NCI-H1105 treated with DMSO at 0.1 percent for 48 hours (cell line): ENCODE data around the gene NCOA3.
"Not testable (repeated sequence)": the region's sequence is repeated elsewhere in the genome, so short reads cannot be mapped to it uniquely, and the experiment has no call there.

ENCODE experiments used
- DNase-seq: peaks from one replicate; lab custom pipeline; 2025; lab: John Stamatoyannopoulos, UW

The NCOA3 gene

DNA sequence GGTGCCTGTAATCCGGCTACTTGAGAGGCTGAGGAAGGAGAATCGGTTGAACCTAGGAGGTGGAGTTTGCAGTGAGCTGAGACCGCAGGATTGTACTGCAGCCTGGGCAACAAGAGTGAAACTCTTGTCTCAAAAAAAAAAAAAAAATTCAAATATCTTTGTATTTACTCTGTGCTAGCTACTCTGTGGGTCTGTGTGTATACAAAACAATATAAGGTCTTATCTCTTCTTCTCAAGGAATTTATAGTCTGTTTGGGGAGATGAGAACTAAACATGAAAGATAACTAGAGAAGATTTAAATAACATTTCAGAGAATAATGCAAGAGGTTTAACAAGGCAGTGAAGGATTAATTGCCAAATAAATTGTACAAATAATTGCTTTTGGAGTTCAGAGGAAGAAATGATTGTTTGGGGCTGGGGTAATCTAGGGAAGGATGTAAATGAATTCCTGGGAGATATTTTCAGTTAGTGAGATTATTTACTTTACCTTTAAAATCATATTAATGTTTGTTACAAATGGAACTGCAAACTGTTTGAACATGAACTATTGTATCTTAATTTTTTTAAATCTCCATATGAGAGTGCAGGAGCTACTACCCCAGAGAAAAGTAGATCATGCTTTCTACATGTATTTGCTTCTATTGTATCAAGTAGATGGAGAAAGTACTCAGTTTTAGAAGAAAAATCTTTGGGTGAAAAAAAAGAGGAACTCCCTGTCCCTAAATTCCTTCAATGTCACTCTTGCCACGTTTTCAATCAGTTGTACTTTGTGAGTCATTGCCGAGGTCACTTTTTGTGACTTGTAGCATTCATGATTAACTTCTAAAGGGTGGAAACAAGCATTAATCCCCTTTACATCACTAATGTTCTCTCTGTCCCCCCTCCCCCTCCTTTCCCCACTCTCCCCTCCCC lies 39.0 kb downstream of the NCOA3 start:
- no peak for DNase-seq

DNA sequence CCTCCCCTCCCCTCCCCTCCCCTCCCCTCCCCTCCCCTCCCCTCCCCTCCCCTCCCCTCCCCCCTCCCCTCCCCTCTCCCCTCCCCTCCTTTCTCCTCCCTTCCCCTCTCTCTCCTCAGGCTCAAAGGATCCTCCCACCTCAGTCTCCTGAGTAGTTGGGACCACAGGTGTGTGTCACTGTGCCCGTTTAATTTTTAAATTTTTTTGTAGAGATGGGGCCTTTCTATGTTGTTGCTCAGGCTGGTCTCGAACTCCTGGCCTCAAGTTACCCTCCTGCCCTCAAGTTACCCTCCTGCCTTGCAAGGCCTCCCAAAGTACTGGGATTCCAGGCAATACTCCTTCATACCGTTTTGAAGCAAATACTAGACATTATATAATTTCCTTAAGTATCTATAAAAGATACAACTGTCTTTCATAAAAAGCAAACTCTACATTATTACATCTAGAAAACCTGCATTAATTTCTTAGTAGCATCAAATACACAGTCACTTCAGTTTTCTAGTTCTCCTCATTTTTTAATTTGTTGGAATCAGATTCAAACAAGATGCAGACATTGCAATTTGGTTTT lies 39.8 kb downstream of the NCOA3 start:
- no peak for DNase-seq

DNA sequence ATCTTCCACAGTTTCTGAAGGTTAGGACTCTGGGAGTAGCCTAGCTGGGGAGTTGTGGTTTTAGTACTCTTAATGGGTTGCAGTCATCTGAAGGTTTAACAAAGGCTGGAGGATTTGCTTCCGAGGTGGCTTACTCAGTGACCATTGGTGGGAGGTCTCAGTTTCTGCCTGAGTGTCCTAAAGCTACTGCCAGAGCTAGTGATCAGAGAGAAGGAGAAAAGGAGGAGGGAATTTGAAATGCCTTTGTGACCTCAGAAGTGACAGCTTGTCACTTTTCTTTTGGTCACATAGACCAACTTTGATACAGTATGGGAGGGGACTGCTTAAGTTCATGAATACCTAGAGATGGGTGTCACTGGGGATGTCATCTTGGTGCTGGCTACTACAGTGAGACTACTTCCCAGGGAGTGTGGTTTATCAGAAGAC lies 41.3 kb downstream of the NCOA3 start:
- no peak for DNase-seq

DNA sequence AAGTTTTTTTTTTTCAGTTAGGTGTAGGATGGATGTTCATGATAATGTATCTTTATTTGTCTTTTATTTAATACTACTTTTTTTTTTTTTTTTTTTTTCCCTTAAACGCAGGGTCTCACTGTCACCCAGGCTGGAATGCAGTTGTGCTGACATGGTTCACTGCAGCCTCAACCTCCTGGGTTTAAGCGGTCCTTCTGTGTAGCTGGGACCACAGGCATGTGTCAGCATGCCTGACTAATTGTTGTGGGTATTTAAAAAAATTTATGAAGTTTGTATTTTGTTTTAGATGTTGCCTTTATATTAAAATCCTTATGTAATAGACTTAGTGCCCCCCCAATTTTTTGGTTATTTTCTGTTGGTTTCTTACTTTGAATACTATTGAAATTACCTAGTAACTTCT lies 42.6 kb downstream of the NCOA3 start:
- peak; percentile 11 for DNase-seq

DNA sequence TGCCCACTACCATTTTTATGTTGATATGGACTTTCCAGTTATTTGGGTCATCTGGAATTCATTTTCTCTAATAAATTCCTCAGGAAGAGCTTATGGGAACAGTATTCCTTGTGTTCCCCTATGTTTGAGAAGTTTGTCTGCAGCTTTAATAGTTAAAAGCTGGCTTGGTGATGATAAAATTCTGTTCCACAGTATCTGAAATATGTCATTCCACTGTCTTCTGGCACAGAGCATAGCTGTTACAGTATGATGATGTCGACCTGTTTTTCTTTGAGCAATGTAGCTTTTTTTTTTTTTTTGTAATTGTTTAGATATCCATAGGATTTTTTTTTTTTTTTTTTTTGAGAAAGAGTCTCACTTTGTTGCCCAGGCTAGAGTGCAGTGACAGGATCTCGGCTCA lies 43.2 kb downstream of the NCOA3 start:
- DNase-seq = no peak

DNA sequence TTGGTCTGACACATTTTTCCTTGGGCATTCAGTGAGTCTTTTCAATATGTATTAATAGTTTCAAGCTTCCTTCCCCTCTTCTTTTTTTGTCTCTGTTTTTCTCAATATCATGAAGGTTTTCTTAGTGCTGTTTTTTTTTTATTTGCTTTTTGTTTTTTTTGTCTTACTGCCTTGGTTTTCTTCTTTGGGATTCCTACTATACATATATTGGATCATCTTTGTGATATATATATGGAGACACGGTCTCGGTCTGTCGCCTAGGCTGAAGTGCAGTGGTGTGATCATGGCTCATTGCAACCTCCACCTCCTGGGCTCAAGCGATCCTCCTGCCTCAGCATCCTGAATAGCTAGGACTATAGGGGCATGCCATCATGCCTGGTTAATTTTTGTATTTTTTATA lies 43.8 kb downstream of the NCOA3 start:
- no peak for DNase-seq

DNA sequence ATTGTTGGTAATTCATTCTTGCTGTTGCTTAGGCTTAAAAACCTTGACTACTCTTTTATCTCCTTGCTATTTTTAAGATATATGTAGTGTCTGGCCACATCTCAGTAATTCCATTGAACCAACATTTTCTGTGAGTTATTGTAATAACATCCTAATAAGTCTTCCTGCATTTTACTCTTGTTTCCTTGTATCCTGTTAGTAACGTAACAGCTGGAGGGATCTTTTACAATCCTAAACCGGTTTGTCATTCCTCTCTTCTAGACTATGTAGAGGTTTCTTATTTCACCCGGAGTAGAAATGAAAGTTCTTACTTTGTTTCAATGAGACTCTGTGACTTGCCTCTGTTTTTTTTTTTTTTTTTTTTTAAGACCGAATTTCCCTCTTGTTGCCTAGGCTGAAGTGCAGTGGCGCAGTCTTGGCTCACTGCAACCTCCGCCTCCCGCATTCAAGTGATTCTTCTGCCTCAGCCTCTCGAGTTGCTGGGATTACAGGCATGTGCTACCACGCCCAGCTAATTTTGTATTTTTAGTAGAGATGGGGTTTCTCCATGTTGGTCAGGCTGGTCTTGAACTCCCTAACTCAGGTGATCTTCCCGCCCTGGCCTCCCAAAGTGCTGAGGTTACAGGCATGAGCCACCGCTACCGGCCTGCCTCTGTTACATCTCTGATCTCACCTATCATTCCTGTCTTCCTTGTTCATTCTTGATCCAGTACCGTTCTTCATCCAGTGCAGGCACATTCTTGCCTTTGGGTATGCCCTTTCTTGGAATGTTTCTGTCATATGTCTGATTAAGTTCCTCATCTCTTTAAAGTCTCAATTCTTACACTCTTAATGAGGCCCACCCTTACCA lies 44.7 kb downstream of the NCOA3 start:
- no peak for DNase-seq

DNA sequence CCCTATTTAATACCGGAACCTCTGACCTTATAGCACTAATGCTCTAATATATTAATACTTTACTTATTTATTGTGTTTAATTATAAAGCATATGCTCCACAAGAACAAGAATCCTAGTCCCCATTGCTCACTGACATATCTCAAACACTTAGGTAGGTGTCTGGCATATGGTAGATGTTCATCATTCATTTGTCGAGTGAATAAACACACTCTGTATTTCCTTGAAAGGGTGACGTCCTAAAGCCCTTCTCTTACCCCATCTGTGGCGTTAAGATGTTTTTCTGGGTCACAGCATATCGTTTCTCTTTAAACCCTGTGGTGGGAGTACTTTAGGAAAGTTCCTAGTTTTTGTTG lies 45.3 kb downstream of the NCOA3 start:
- DNase-seq = no peak

DNA sequence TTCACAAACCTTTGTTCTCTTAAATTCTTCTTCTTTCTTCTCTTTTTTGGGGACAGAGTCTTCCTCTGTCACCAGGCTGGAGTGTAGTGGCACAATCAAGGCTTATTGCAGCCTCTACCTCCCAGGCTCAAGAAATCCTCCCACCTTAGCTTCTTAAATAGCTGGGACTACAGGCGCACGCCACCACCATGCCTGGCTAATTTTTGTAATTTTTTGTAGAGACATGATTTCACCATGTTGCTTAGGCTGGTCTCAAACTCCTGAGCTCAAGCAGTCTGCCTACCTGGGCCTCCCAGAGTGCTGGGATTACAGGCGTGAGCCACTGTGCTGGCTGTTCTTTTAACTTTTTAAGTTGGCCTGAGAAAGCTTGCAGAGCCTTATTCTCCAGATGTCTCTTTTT lies 48.0 kb downstream of the NCOA3 start:
- no peak for DNase-seq

DNA sequence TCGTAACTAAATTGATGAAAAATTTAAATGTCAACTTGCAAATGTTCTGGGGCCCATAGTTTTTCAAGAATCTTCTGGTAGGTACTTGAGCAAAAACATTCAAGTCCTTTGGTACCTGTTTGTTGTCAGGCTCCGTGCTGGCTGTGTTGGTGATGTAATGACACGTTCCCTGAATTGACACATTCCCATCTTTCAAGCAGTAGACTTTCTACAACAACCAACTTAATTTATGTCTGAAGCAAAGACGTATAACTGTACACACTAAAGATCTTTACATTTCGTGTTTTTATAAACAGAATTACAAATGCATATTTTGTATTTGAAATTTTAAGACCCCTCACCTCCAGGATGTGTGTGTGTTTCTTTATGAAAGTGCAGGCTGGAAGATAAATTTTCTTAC lies 49.5 kb downstream of the NCOA3 start:
- DNase-seq = peak; percentile 18

DNA sequence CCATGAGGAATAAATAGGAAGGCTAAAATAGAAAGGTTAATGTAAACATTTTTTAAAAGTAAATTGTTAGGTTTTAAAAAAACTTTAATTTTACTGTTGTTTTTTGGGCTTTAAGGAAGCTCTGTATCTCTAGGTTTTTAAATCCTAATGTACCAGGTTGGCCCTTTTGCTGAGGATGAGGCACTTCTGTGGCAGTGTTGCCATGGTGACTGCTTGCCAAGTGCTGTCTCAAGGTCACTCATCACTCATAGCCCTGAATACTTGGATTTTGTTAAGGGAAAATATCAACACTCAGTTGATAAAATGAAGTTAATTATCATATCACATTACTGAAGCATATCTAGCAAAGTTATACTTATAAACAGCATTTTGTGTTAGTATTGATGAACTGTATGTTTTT lies 50.2 kb downstream of the NCOA3 start:
- peak; percentile 75 for DNase-seq

DNA sequence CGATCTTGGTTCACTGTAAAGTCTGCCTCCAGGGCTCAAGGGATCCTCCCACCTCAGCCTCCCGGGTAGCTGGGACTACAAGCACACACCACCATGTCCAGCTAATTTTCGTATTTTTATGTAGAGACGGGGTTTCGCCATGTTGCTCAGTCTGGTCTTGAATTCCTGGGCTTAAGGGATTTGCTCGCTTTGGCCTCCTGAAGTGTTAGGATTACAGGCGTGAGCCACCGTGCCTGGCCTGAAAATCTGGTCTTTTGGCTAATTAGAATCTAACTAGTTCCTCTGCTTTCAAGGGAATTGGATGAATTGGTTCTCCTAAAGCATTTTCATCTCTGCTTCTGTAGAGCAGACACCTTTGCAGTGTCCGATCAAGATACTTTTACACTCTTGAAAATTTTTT lies 51.3 kb downstream of the NCOA3 start:
- no peak for DNase-seq

DNA sequence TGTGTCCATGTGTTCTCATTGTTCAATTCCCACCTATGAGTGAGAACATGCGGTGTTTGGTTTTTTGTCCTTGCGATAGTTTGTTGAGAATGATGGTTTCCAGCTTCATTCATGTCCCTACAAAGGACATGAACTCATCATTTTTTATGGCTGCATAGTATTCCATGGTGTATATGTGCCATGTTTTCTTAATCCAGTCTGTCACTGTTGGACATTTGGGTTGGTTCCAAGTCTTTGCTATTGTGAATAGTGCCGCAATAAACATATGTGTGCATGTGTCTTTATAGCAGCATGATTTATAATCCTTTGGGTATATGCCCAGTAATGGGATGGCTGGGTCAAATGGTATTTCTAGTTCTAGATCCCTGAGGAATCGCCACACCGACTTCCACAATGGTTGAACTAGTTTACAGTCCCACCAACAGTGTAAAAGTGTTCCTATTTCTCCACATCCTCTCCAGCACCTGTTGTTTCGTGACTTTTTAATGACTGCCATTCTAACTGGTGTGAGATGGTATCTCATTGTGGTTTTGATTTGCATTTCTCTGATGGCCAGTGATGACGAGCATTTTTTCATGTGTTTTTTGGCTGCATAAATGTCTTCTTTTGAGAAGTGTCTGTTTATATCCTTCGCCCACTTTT lies 52.0 kb downstream of the NCOA3 start:
- not testable (repeated sequence) for DNase-seq

DNA sequence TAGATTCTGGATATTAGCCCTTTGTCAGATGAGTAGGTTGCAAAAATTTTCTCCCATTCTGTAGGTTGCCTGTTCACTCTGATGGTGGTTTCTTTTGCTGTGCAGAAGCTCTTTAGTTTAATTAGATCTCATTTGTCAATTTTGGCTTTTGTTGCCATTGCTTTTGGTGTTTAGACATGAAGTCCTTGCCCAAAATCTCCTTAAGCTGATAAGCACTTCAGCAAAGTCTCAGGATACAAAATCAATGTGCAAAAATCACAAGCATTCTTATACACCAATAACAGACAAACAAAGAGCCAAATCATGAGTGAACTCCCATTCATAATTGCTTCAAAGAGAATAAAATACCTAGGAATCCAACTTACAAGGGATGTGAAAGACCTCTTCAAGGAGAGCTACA lies 52.6 kb downstream of the NCOA3 start:
- DNase-seq = not testable (repeated sequence)

DNA sequence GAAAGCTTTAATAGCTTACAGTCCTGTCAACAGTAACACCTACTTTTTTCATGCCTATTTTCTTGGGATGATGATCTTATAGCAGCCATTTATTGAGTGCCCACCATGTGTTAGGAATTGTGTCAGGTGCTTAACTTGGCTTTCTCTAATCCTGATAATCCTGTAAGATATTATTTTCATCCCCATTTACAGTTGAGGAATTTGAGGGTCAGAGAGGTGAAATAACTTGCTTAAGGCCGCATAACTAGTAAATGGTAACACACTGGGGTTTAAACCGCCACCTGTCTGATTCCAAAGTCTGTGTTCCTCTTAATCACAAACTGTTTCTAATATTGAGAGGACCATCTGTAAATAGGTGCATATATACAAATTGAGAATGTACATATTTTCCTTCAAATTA lies 55.5 kb downstream of the NCOA3 start:
- no peak for DNase-seq

DNA sequence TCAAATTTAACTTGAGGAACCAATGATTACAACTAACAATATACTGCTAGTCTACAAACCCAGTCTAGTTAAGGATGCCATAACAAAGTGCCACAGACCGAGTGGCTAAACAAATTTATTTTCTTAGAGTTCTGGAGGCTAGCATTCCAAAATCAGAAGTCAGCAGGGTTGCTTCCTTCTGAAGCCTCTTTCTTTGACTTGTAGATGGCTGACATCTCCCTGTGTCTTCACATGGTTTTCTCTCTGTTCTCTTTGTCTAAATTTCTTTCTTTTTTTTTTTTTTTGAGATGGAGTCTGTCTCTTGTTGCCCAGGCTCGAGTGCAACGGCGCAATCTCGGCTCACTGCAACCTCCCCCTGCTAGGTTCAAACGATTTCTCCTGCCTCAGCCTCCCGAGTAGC lies 56.1 kb downstream of the NCOA3 start:
- DNase-seq = no peak

DNA sequence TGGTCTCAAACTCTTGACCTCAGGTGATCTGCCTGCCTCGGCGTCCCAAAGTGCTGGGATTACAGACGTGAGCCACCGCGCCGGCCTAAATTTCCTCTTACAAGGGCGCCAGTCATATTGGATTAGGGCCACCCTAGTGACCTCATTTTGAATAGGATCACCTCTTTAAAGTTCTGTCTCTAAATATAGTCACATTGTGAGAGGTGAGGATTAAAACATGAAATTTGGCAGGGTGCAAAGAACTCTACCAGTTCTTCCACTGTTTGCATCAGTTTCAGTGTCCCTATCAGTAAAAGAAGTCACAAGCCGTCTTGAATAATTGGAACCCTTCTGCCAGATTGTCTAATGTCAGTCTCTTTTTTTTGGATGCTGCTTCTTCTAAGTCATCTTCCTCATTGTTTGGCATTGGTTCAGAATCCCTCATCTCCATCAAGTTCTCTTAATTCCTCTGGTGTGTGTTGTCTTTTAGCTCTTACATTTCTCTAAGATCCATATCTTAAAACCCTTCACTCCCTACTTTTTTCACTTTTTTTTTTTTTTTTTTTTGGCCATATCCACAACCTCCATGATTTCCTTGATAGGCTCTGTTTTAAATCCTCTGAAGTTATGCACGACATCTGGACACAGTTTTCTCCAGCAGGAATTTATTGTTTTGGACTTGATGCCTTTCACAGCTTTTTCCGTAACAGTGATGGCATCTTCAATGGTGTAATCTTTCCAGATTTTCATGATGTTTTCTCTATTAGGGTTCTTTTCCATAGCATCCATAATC lies 56.8 kb downstream of the NCOA3 start:
- DNase-seq = no peak

DNA sequence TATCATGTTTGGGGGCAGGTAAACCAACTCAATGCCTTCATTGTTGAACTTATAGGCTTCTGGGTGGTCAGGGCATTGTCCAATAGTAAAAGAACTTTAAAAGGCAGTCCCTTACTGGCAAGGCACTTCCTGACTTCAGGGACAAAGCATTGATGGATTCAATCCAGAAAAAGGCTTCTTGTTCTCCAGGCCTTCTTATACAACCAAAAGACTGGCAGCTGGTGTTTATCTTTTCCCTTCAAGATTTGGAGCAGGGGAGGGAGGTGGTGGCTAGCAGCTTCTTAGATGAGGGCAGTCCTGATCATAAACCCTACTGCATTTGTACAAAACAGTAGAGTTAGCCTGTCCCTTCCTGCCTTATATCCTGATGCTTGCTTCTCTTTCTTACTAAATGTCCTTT lies 57.5 kb downstream of the NCOA3 start:
- DNase-seq = no peak

DNA sequence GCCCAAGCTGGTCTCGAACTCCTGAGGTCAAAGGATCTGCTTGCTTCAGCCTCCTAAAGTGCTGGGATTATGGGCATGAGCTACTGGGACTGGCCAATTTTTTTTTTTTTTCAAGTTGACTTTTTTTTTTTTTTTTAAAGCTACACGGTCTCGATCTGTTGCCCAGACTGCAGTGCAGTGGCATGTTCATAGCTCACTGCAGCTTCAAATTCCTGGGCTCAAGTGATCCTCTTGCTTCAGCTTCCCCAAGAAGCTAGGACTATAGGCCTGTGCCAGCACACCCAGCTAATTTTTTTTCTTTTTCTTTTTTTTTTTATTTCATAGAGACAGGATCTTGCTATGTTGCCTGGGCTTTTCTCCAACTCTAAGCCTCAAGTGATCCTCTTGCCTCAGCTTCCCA lies 59.5 kb downstream of the NCOA3 start:
- no peak for DNase-seq

DNA sequence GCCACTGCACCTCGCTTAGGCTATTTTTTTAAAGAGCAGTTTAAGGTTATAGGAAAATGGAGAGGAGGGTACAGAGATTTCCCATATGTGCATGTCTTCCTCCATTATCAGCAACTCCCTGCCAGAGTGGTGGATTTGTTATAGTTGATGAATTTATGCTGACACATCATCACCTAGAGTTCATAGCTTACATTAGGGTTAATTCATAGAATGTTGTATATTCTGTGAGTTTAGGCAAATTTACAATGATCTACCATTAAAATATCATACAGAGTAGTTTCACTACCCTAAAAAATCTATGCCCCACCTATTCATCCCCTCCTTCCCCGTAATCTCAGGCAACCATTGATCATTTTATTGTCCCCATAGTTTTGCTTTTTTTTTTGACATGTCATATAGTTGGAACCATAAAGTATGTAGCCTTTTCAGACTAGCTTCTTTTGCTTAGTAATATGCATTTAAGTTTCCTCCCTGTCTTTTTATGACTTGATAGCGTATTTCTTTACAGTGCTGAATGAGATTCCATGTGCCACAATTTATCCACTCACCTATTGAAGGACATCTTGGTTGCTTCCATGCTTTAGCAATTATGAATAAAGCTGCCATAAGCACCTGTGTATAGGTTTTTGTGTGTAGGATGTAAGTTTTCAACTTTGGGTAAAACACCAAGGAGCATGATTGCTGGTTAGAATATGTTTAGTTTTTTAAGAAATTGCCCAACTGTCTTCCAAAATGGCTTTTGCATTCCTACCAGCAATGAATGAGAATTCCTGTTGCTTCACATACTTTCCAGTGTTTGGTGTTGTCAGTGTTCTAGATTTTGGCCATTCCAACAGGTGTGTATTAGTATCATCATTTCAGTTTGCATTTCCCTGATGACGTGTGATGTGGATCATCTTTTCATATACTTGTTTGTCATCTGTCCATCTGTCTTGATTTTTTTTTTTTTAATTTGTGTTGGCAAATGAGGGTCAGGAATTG lies 60.2 kb downstream of the NCOA3 start:
- DNase-seq = no peak
